Measurements from ENCODE around the gene FOXG1. TPM values are rescaled to one million over a fixed set of nuclear protein-coding genes. Genes with fewer than 3 reads are reported as not detected.

Gene FOXG1
- polyA plus RNA-seq, 3 donors from 2014 or later: not detected

DNA sequence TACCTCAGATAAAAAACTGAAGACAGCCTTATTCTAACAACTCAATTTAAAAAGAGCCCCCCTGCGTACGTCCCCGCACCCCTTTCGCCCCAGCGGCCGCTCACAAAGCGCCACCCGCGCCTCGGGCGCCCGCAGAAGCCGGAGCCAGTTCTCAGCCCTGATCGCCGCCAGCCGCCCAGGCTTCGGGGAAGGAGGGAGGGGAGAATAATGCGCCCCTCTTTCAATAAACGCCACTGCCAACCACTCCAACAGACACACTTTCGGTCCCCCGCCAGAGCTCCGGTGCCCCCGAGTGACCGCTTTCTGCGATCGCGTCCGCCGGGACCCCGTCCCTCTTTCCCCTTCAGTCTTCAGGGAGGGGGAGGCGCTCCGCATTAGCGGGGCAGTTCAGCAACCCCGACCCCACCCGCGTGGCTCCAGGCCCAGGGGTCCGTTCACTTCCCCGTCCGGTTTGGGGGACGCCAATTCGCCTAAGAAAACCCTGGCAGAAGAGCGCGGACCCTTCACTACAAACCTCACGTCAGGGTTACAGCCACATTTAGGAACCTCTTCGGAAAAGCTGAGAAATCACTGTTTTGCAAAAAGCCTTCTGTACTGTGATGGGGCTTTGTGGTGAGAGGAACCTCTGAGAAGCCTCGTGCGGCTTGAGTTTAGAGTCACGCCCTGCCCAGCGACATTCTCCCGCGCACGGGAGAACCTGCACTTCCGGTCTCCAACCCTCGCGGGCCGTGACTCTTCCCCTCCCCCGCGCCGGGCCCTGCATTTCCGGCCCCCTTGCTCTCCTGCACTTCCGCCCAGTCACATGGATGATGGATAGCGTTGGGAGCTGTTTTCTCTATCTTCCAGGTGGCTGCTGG, 18.7 kb downstream of the FOXG1 start:
- H3K27ac Mint-ChIP-seq: no peak overlapping the region
- H3K27me3 Mint-ChIP-seq (ENCODE audit: low read depth in 3 of 3): peaks cover 4% of the 10 kb centered on the region in 3 donors
- H3K4me1 Mint-ChIP-seq: peaks cover 7 to 11% of the 10 kb centered on the region in 2 donors
- DNase-seq: no peak
- H3K9me3 Mint-ChIP-seq: peaks cover 13 to 59% (median 38%) of the 10 kb centered on the region in 6 donors
- peaks cover 3 to 9% (median 7%) of the 10 kb centered on the region in 3 donors for H3K36me3 Mint-ChIP-seq
- peak overlapping the region in 2 of 5 donors; percentile 14 to 38 for H3K4me3 Mint-ChIP-seq

DNA sequence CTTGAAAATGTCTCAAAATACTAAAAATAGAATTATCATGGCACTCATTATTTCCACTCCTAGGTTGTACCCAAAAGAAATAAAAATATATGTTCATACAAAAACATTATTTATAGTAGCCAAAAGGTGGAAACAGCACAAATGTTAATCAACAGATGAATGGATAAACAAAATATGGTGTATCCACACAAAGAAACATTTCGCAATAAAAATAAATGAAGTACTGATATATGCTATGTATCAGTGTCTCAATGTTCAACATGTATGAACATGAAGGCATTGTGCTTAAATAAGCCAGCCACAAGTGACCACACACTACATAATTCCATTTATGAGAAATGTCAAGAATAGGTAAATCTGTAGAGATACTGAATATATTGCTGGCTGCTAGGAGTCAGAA, 40.9 kb downstream of the FOXG1 start:
- H3K9me3 Mint-ChIP-seq: peaks cover 2 to 71% (median 38%) of the 10 kb centered on the region in 6 donors
- peaks cover 0 to 6% (median 4%) of the 10 kb centered on the region in 3 donors for H3K36me3 Mint-ChIP-seq
- H3K27ac Mint-ChIP-seq: no peak overlapping the region

DNA sequence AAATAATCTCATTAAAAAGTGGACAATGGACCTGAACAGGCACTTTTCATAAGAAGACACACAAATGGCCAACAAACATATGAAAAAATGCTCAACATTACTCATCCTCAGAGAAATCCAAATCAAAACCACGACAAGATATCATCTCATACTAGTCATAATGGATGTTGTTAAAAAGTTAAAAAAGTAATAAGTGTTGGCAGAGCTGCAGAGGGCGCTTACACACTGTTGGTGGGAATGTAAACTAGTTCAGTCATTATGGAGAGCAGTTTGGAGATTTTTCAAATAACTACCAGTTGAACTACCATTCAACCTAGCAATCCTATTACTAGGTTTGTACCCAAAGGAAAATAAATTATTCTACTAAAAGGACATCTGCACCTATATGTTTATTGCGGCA, 47.2 kb downstream of the FOXG1 start:
- Mint-ChIP-seq H3K4me1 (no peaks in the 10 kb centered on the region), H3K36me3 (peaks cover 0 to 4% (median 0%) of the 10 kb centered on the region in 3 donors), H3K27ac (no peak overlapping the region), H3K4me3 (no peak overlapping the region), H3K27me3 (ENCODE audit: low read depth in 3 of 3) (peaks cover 0 to 5% (median 0%) of the 10 kb centered on the region in 3 donors), H3K9me3 (peaks cover 6 to 35% (median 26%) of the 10 kb centered on the region in 6 donors)
- no peak for DNase-seq

More for the DNA sequence above, 40.9 kb downstream of the FOXG1 start:
- H3K27me3 Mint-ChIP-seq (ENCODE audit: low read depth in 3 of 3): peaks cover 0 to 4% (median 0%) of the 10 kb centered on the region in 3 donors
- DNase-seq: no peak
- H3K4me1 Mint-ChIP-seq: no peaks in the 10 kb centered on the region
- no peak overlapping the region for H3K4me3 Mint-ChIP-seq

All from immature natural killer cell (primary cell).